Measurements from ENCODE around the gene ADAM12. TPM values are rescaled to one million over a fixed set of nuclear protein-coding genes. Genes with fewer than 3 reads are reported as not detected.

The ADAM12 gene
- polyA plus RNA-seq, 1 experiment, result 8.6 TPM

- Histone ChIP-seq H3K4me3 (ENCODE audit: low read depth, low read length) (no peak overlapping the region), H3K27me3 (ENCODE audit: control insufficient read depth, insufficient read depth, low read length) (0 out of 2 replicates have a peak, but pooled peaks cover 3% of the 10 kb centered on the region), H3K36me3 (ENCODE audit: control insufficient read depth, insufficient read depth, low read length) (no peaks in the 10 kb centered on the region)
- no peak for DNase-seq (ENCODE audit: low read depth)
- POLR2A ChIA-PET, result interaction anchor here (0.6 kb wide), 1 partner anchor 347 kb away, joined by 3 read pairs; no protein-coding TSS in a partner anchor
- CTCF ChIA-PET, result interaction anchor here (1.5 to 1.8 kb wide), 2 partner anchors 79 to 325 kb away, joined by 4 to 5 read pairs; no protein-coding TSS in a partner anchor
- no peak for TF ChIP-seq CTCF (IDR thresholded peaks at IDR 0.05; ENCODE audit: insufficient read depth, low read depth, low read length)
Observed at GRCh38 chr10:126061526-126061925, 326.8 kb downstream of the ADAM12 start.

- no peak for TF ChIP-seq CTCF (IDR thresholded peaks at IDR 0.05; ENCODE audit: insufficient read depth, low read depth, low read length)
- Histone ChIP-seq H3K27me3 (ENCODE audit: control insufficient read depth, insufficient read depth, low read length) (peaks cover 4% of the 10 kb centered on the region), H3K4me3 (ENCODE audit: low read depth, low read length) (no peak overlapping the region), H3K36me3 (ENCODE audit: control insufficient read depth, insufficient read depth, low read length) (no peaks in the 10 kb centered on the region)
- ChIA-PET POLR2A (no interaction called here), CTCF (no interaction called here)
- DNase-seq (ENCODE audit: low read depth), result peak; percentile 44
Observed at GRCh38 chr10:126060261-126060931, 327.9 kb downstream of the ADAM12 start.

DNA sequence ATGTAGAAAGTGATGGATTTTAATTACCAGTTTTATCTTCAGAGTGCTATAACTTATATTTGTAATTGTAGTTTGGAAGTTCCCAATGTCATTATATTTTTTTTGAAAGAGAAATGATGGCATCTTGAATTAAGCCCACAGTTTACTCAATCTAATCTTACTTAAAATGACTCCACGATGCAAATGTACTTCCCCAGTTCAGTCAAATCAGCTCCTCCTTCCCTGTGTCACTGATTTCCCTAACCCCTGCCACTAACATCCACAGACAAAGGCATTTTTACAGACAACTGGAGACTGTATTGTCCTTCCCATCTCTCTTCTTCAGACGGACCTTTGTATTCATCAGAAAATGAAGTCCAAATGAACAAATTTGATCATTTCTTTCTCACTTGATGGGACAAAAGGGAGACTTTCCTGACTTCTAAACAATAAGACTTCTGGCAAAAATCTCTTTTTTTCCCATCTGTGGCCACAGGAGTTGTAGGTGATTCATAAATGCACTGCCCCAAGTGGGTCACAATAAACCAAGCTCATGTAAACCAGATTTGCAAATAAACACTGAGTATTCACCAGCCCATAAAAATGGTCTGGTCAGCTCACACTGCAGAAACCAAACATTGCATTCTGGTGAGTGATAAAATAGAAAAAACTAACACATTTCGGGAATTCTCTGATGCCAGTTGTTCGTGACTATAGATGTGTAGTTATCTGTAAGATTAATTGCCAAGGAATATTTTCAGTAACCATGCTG is 329.0 kb downstream of the ADAM12 start:
- DNase-seq (ENCODE audit: low read depth), result peak; percentile 79
- ChIA-PET POLR2A (interaction anchor here (0.6 kb wide), 1 partner anchor 9 kb away, joined by 3 read pairs; no protein-coding TSS in a partner anchor), CTCF (no interaction called here)
- TF ChIP-seq CTCF (IDR thresholded peaks at IDR 0.05; ENCODE audit: insufficient read depth, low read depth, low read length), result no peak
- Histone ChIP-seq H3K4me3 (ENCODE audit: low read depth, low read length) (no peak overlapping the region), H3K27me3 (ENCODE audit: control insufficient read depth, insufficient read depth, low read length) (peaks cover 7% of the 10 kb centered on the region), H3K36me3 (ENCODE audit: control insufficient read depth, insufficient read depth, low read length) (no peaks in the 10 kb centered on the region)

- H3K4me3 ChIP-seq (ENCODE audit: low read depth, low read length), result no peak overlapping the region
- ChIA-PET CTCF (no interaction called here), POLR2A (no interaction called here)
- peaks cover 7% of the 10 kb centered on the region for H3K27me3 ChIP-seq (ENCODE audit: control insufficient read depth, insufficient read depth, low read length)
- H3K36me3 ChIP-seq (ENCODE audit: control insufficient read depth, insufficient read depth, low read length), result no peaks in the 10 kb centered on the region
- no peak for TF ChIP-seq CTCF (IDR thresholded peaks at IDR 0.05; ENCODE audit: insufficient read depth, low read depth, low read length)
- DNase-seq (ENCODE audit: low read depth), result no peak
Observed at GRCh38 chr10:126058507-126058906, 329.8 kb downstream of the ADAM12 start.

GRCh38 chr10:126058104-126058503 is 330.2 kb downstream of the ADAM12 start:
- H3K4me3 ChIP-seq (ENCODE audit: low read depth, low read length), result no peak overlapping the region
- CTCF ChIA-PET, result no interaction called here
- no peak for TF ChIP-seq CTCF (IDR thresholded peaks at IDR 0.05; ENCODE audit: insufficient read depth, low read depth, low read length)
- no peak for DNase-seq (ENCODE audit: low read depth)
- H3K27me3 ChIP-seq (ENCODE audit: control insufficient read depth, insufficient read depth, low read length), result peaks cover 7% of the 10 kb centered on the region
- POLR2A ChIA-PET, result no interaction called here
- no peaks in the 10 kb centered on the region for H3K36me3 ChIP-seq (ENCODE audit: control insufficient read depth, insufficient read depth, low read length)
